ENCODE data around the gene SLC12A3.

The SLC12A3 gene

GRCh38 chr16:56848029-56848936 lies 16.7 kb upstream of the SLC12A3 start:
- DNase-seq (no peak), ATAC-seq (ENCODE audit: insufficient read depth, low read depth) (no peak)
- Histone ChIP-seq H2AFZ (ENCODE audit: low read depth, low read length) (no peak overlapping the region), H3K27me3 (ENCODE audit: insufficient read depth, low read length, poor library complexity) (no peaks in the 10 kb centered on the region), H3K9ac (ENCODE audit: low read depth, low read length) (no peak overlapping the region), H3K4me1 (ENCODE audit: insufficient read depth, low read length) (peaks cover 9% of the 10 kb centered on the region), H3K4me2 (ENCODE audit: insufficient read depth, low read length) (no peak overlapping the region), H3K36me3 (ENCODE audit: insufficient read depth, low read length) (peaks cover 26% of the 10 kb centered on the region), H3K79me2 (ENCODE audit: insufficient read depth, low read length) (no peaks in the 10 kb centered on the region), H3K4me3 (ENCODE audit: low read depth in 1 of 2, low read length in 2 of 2) (no peak overlapping the region), H3K27ac (ENCODE audit: low read length) (0 out of 2 replicates have a peak overlapping the region, but pooled peaks have one; percentile 2), H3K9me3 (ENCODE audit: insufficient read depth, low read length, severe bottlenecking) (no peaks in the 10 kb centered on the region), H4K20me1 (ENCODE audit: insufficient read depth, low read length) (no peaks in the 10 kb centered on the region)
- TF ChIP-seq EZH2 (IDR thresholded peaks at IDR 0.05; ENCODE audit: borderline replicate concordance, low read depth, low read length, severe bottlenecking), result no peak
- TF ChIP-seq, protein P1, sequence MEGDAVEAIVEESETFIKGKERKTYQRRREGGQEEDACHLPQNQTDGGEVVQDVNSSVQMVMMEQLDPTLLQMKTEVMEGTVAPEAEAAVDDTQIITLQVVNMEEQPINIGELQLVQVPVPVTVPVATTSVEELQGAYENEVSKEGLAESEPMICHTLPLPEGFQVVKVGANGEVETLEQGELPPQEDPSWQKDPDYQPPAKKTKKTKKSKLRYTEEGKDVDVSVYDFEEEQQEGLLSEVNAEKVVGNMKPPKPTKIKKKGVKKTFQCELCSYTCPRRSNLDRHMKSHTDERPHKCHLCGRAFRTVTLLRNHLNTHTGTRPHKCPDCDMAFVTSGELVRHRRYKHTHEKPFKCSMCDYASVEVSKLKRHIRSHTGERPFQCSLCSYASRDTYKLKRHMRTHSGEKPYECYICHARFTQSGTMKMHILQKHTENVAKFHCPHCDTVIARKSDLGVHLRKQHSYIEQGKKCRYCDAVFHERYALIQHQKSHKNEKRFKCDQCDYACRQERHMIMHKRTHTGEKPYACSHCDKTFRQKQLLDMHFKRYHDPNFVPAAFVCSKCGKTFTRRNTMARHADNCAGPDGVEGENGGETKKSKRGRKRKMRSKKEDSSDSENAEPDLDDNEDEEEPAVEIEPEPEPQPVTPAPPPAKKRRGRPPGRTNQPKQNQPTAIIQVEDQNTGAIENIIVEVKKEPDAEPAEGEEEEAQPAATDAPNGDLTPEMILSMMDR (IDR thresholded peaks at IDR 0.05; ENCODE audit: borderline replicate concordance, extremely low read depth, low read length, poor library complexity, severe bottlenecking), result no peak

DNA sequence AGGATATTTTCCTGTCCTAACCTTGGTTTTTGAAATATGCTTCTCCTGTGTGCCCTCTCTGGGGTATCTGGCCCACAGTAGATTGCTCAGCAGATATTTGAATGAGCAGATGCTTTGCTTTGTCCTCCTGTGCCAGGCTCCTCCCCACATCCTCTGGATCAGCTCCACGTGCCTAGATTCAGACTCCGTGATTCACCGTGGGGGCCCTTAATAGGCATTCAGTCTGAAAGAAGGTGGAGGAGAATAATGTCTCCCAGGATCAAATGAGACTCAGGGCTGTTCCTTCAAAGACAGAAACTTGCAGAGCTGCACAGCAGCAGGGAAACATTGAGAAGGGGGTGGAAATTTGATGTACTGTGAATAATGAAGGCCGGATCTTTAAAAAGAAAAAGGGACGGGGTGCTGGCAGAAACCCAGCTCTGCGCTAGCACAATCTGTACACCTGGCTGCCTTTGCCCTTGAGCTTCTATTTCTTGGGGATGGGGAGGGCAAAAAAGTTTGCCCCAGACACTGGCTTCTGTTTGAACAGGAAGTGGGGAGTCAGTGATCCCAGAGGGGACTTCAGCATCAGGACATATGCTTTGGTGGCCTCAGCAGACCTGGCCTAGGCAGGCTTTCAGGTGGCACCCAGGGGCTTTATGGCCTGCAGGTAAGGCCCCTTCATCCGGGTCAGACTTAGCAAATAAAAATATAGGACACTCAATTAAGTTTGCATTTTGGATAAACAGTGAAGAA lies 15.9 kb upstream of the SLC12A3 start:
- H3K27ac ChIP-seq (ENCODE audit: low read length), result no peak overlapping the region
- H3K36me3 ChIP-seq (ENCODE audit: insufficient read depth, low read length), result peaks cover 17% of the 10 kb centered on the region
- no peaks in the 10 kb centered on the region for H4K20me1 ChIP-seq (ENCODE audit: insufficient read depth, low read length)
- TF ChIP-seq, protein P1 (IDR thresholded peaks at IDR 0.05; ENCODE audit: borderline replicate concordance, extremely low read depth, low read length, poor library complexity, severe bottlenecking), result no peak
- TF ChIP-seq EZH2 (IDR thresholded peaks at IDR 0.05; ENCODE audit: borderline replicate concordance, low read depth, low read length, severe bottlenecking), result no peak
- no peaks in the 10 kb centered on the region for H3K27me3 ChIP-seq (ENCODE audit: insufficient read depth, low read length, poor library complexity)
- H3K4me3 ChIP-seq (ENCODE audit: low read depth in 1 of 2, low read length in 2 of 2), result no peak overlapping the region
- no peak overlapping the region for H3K9ac ChIP-seq (ENCODE audit: low read depth, low read length)
- DNase-seq (peak; percentile 28), ATAC-seq (ENCODE audit: insufficient read depth, low read depth) (peak; percentile 52)
- no peak overlapping the region for H2AFZ ChIP-seq (ENCODE audit: low read depth, low read length)
- H3K79me2 ChIP-seq (ENCODE audit: insufficient read depth, low read length), result no peaks in the 10 kb centered on the region
- H3K9me3 ChIP-seq (ENCODE audit: insufficient read depth, low read length, severe bottlenecking), result no peaks in the 10 kb centered on the region
- H3K4me1 ChIP-seq (ENCODE audit: insufficient read depth, low read length), result peaks cover 9% of the 10 kb centered on the region
- H3K4me2 ChIP-seq (ENCODE audit: insufficient read depth, low read length), result no peak overlapping the region

DNA sequence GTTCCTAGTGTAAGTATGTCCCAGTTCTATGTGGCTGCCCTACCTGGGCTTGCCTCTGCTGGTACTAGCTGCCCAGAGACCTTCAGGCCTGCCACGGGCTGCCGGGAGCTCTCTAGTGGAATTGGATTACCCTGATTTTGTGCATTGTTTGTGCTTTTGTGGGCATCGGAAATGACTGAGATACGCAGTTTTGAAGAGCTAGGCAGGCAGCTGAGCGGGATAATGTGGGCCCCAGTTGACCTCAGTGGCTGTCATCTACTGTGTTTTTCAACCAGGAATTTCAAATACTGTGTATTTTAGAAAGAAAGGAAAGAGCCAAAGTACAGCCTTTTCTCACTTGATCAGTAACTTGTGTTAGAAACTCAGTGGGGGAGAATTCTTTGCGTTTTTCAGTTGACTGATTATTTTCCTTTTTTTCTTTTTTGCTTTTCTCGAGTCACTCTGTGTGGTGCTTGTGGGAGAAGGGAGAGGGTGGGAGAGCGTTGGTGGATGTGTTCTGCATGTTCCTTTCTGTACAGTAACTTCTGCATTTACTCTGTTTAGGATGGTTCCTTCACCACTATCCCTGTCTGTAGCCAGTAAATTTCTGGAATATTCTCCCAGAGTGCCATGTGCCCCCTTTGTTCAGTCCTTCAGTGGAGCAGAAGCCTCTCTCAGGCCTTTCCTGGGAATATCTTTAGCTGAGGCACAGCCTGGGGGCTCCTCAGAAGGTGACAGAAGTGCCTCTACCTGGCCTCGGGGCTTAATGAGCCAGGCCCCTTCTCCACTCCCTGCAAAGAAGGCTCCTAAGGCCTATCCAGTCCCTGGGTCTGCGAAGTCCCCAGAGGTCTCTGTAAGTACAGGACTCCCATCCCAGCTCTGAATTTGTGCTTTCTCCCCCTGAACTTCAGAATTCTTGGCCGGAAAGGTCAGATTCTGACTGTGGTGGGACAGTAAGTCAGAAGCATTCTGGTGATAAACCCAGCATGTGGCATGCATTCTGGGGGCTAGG lies 15.0 kb upstream of the SLC12A3 start:
- no peak overlapping the region for H3K27ac ChIP-seq (ENCODE audit: low read length)

More for the DNA sequence above, 15.0 kb upstream of the SLC12A3 start:
- Histone ChIP-seq H3K36me3 (ENCODE audit: insufficient read depth, low read length) (peaks cover 11% of the 10 kb centered on the region), H3K4me1 (ENCODE audit: insufficient read depth, low read length) (peaks cover 9% of the 10 kb centered on the region), H3K9ac (ENCODE audit: low read depth, low read length) (no peak overlapping the region), H3K4me2 (ENCODE audit: insufficient read depth, low read length) (no peak overlapping the region), H3K9me3 (ENCODE audit: insufficient read depth, low read length, severe bottlenecking) (no peaks in the 10 kb centered on the region), H3K27me3 (ENCODE audit: insufficient read depth, low read length, poor library complexity) (no peaks in the 10 kb centered on the region), H3K79me2 (ENCODE audit: insufficient read depth, low read length) (no peaks in the 10 kb centered on the region), H3K4me3 (ENCODE audit: low read depth in 1 of 2, low read length in 2 of 2) (no peak overlapping the region), H4K20me1 (ENCODE audit: insufficient read depth, low read length) (no peaks in the 10 kb centered on the region), H2AFZ (ENCODE audit: low read depth, low read length) (no peak overlapping the region)
- no peak for TF ChIP-seq EZH2 (IDR thresholded peaks at IDR 0.05; ENCODE audit: borderline replicate concordance, low read depth, low read length, severe bottlenecking)
- TF ChIP-seq, protein P1 (IDR thresholded peaks at IDR 0.05; ENCODE audit: borderline replicate concordance, extremely low read depth, low read length, poor library complexity, severe bottlenecking), result no peak
- ATAC-seq (ENCODE audit: insufficient read depth, low read depth) (no peak), DNase-seq (no peak)
